H1 (cell line): ENCODE measurements around the gene SUSD1. TPM values are rescaled to one million over a fixed set of nuclear protein-coding genes. Genes with fewer than 3 reads are reported as not detected.

ENCODE experiments used
- CTCF ChIA-PET: fragments of 300-600 bp; sonication (Branson Sonifier 250); formaldehyde crosslinking; loops from one replicate; lab custom pipeline; 2021; ENCODE audit not compliant: partially characterized antibody; lab: Charles Lee
- POLR2A ChIA-PET: fragments of 300-600 bp; sonication (Branson Sonifier 250); formaldehyde crosslinking; loops from one replicate; lab custom pipeline; 2021; ENCODE audit warnings: inconsistent platforms; ENCODE audit not compliant: partially characterized antibody; lab: Charles Lee
- DNase-seq, 2 experiments: peaks; one replicate each; pipeline versions ENCODE4 v3.0.0 to v3.0.0-alpha.2; 2010 to 2022; ENCODE audit warnings: low spot score in 2 of 2, low read depth in 1 of 2, mixed read lengths in 1 of 2
- FAIRE-seq: peaks from 2 replicates; lab custom pipeline; 2011; peaks lifted over from hg19 to GRCh38; lab: Jason Lieb, UNC
- H2AFZ ChIP-seq: 2 replicates; pipeline ENCODE4 v1.8.1; 2012; ENCODE audit warnings: low read length, inconsistent platforms
- H2AK5ac ChIP-seq: 2 replicates; pipeline ENCODE4 v1.6.1; 2013; ENCODE audit warnings: low read depth, low read length
- H2BK120ac ChIP-seq: replicated peaks from 2 replicates; pipeline ENCODE3; 2013; ENCODE audit warnings: low read depth, low read length, inconsistent platforms
- H2BK12ac ChIP-seq: 2 replicates; pipeline ENCODE4 v1.6.1; 2013; ENCODE audit warnings: low read depth, low read length
- H2BK15ac ChIP-seq: 2 replicates; pipeline ENCODE4 v1.6.1; 2013; ENCODE audit warnings: low read length
- H2BK20ac ChIP-seq: 2 replicates; pipeline ENCODE4 v1.6.1; 2013; ENCODE audit warnings: low read length
- H2BK5ac ChIP-seq: 2 replicates; pipeline ENCODE4 v1.6.1; 2013; ENCODE audit warnings: low read depth, low read length
- H3K14ac ChIP-seq: 2 replicates; pipeline ENCODE4 v1.6.1; 2013; ENCODE audit warnings: inconsistent platforms; ENCODE audit not compliant: insufficient read length
- H3K18ac ChIP-seq: 2 replicates; pipeline ENCODE4 v1.6.1; 2013; ENCODE audit warnings: low read length; ENCODE audit errors: extremely low read depth
- H3K23ac ChIP-seq: 2 replicates; pipeline ENCODE4 v1.6.1; 2013; ENCODE audit warnings: inconsistent platforms; ENCODE audit not compliant: insufficient read length
- H3K23me2 ChIP-seq: 2 replicates; pipeline ENCODE4 v1.6.1; 2013; ENCODE audit warnings: low read depth, low read length
- H3K27ac ChIP-seq: 2 replicates; pipeline ENCODE4 v1.6.1; 2011; ENCODE audit warnings: low read depth, low read length, inconsistent platforms
- H3K27me3 ChIP-seq, 4 experiments: replicated peaks in 1 of 4; 1 replicate in 1 of 4; 2 replicates in 3 of 4; pipeline versions ENCODE4 v1.6.1 to v1.8.1; 2011 to 2013; ENCODE audit warnings: low read length in 3 of 4, mild to moderate bottlenecking in 3 of 4, inconsistent platforms in 2 of 4, mixed read lengths in 2 of 4, moderate library complexity in 1 of 4; ENCODE audit not compliant: control insufficient read depth in 3 of 4, insufficient read depth in 3 of 4; ENCODE audit errors: extremely low read depth in 1 of 4
- H3K36me3 ChIP-seq, 4 experiments: 2 replicates each; pipeline versions ENCODE4 v1.6.1 to v1.8.1; 2011 to 2013; ENCODE audit warnings: mild to moderate bottlenecking in 4 of 4, low read length in 3 of 4, moderate library complexity in 2 of 4, control low read depth in 1 of 4, inconsistent platforms in 1 of 4; ENCODE audit not compliant: insufficient read depth in 4 of 4, control insufficient read depth in 2 of 4
- H3K4ac ChIP-seq: replicated peaks from 2 replicates; pipeline ENCODE3; 2013; ENCODE audit warnings: low read length, low read depth, mixed read lengths, inconsistent platforms; ENCODE audit not compliant: insufficient read length
- H3K4me1 ChIP-seq, 4 experiments: replicated peaks in 1 of 4; 1 replicate in 1 of 4; 2 replicates in 3 of 4; pipeline versions ENCODE4 v1.6.1 to v1.8.1; 2011 to 2013; ENCODE audit warnings: low read length in 3 of 4, inconsistent platforms in 2 of 4, mixed read lengths in 1 of 4; ENCODE audit not compliant: insufficient read depth in 4 of 4, control insufficient read depth in 3 of 4
- H3K4me2 ChIP-seq, 2 experiments: 2 replicates each; pipeline versions ENCODE4 v1.6.1 to v1.8.1; 2011 to 2013; ENCODE audit warnings: low read depth in 2 of 2, low read length in 2 of 2, control low read depth in 1 of 2, inconsistent platforms in 1 of 2, mild to moderate bottlenecking in 1 of 2; ENCODE audit not compliant: insufficient read depth in 1 of 2
- H3K4me3 ChIP-seq, 4 experiments: fragments of 200-600, 300-600 bp in 1 of 4; sonication (generic), shearing (Covaris generic), sonication (Bioruptor Twin) in 1 of 4; 2 replicates each; pipeline versions ENCODE4 v1.5.1 to v1.8.1; 2011 to 2016; ENCODE audit warnings: low read length in 4 of 4, low read depth in 3 of 4, control low read depth in 2 of 4, inconsistent platforms in 2 of 4, mild to moderate bottlenecking in 2 of 4, mixed read lengths in 1 of 4, moderate library complexity in 1 of 4; ENCODE audit not compliant: insufficient read depth in 2 of 4; ENCODE audit errors: extremely low read depth in 1 of 4
- H3K56ac ChIP-seq: replicated peaks from 2 replicates; pipeline ENCODE3; 2013; ENCODE audit warnings: low read depth, mild to moderate bottlenecking, mixed read lengths, low read length, inconsistent platforms; ENCODE audit not compliant: insufficient read length
- H3K79me1 ChIP-seq: 2 replicates; pipeline ENCODE4 v1.6.1; 2013; ENCODE audit warnings: low read depth, low read length, control low read depth
- H3K79me2 ChIP-seq, 2 experiments: 2 replicates each; pipeline versions ENCODE4 v1.6.1 to v1.8.1; 2012 to 2013; ENCODE audit warnings: low read length in 2 of 2, mild to moderate bottlenecking in 2 of 2, inconsistent platforms in 1 of 2; ENCODE audit not compliant: insufficient read depth in 2 of 2, control insufficient read depth in 1 of 2
- H3K9ac ChIP-seq, 4 experiments: replicated peaks in 1 of 4; 1 replicate in 1 of 4; 2 replicates in 3 of 4; pipeline versions ENCODE4 v1.6.1 to v1.8.1; 2011 to 2013; ENCODE audit warnings: low read depth in 3 of 4, low read length in 3 of 4, control low read depth in 2 of 4, mild to moderate bottlenecking in 2 of 4, moderate library complexity in 2 of 4, inconsistent platforms in 1 of 4; ENCODE audit errors: extremely low read depth in 1 of 4
- H3K9me3 ChIP-seq, 2 experiments: 2 replicates each; pipeline versions ENCODE4 v1.6.1 to v1.8.1; 2012 to 2013; ENCODE audit warnings: mild to moderate bottlenecking in 2 of 2, moderate library complexity in 2 of 2, control low read depth in 1 of 2, inconsistent platforms in 1 of 2, low read depth in 1 of 2, low read length in 1 of 2, mixed read lengths in 1 of 2; ENCODE audit not compliant: insufficient read depth in 2 of 2
- H4K20me1 ChIP-seq, 2 experiments: replicated peaks in 1 of 2; 2 replicates each; pipeline versions ENCODE3 to v1.8.1; 2011 to 2013; ENCODE audit warnings: inconsistent platforms in 2 of 2, low read length in 2 of 2, mild to moderate bottlenecking in 1 of 2; ENCODE audit not compliant: insufficient read depth in 2 of 2, control insufficient read depth in 1 of 2
- H4K5ac ChIP-seq: 2 replicates; pipeline ENCODE4 v1.6.1; 2013; ENCODE audit warnings: low read length, low read depth, mixed read lengths, inconsistent platforms; ENCODE audit not compliant: insufficient read length
- H4K8ac ChIP-seq: 2 replicates; pipeline ENCODE4 v1.8.0; 2013; ENCODE audit warnings: mild to moderate bottlenecking, moderate library complexity, low read length, inconsistent platforms; ENCODE audit not compliant: insufficient read depth; ENCODE audit errors: extremely low read depth
- H4K91ac ChIP-seq: replicated peaks from 2 replicates; pipeline ENCODE3; 2013; ENCODE audit warnings: low read length, mixed read lengths, inconsistent platforms; ENCODE audit not compliant: insufficient read length
- EGR1 ChIP-seq: IDR thresholded peaks from 2 replicates; pipeline ENCODE4 v1.6.1; 2011; ENCODE audit warnings: low read depth, low read length, borderline replicate concordance
- HDAC2 ChIP-seq, 2 experiments: fragments of 300-600 bp in 1 of 2; sonication (generic) in 1 of 2; IDR thresholded peaks; 2 replicates each; pipeline ENCODE4 v1.6.1; 2011 to 2012; ENCODE audit warnings: low read depth in 2 of 2, low read length in 2 of 2, mild to moderate bottlenecking in 2 of 2, moderate library complexity in 2 of 2, borderline replicate concordance in 1 of 2, inconsistent platforms in 1 of 2
- KDM1A ChIP-seq: fragments of 200-600, 300-600 bp; sonication (generic); IDR thresholded peaks from 2 replicates; pipeline ENCODE4 v1.7.1; 2016; ENCODE audit warnings: mild to moderate bottlenecking, low read length, borderline replicate concordance
- NANOG ChIP-seq: IDR thresholded peaks from 2 replicates; pipeline ENCODE4 v1.6.1; 2011; ENCODE audit warnings: low read length, low read depth, mild to moderate bottlenecking, inconsistent platforms; ENCODE audit not compliant: insufficient read depth, poor library complexity, severe bottlenecking
- RAD21 ChIP-seq, 2 experiments: IDR thresholded peaks in 1 of 2; conservative IDR thresholded peaks in 1 of 2; 2 replicates each; pipeline ENCODE4 v1.6.1; 2011; ENCODE audit warnings: low read depth in 2 of 2, low read length in 2 of 2, improper control_type of control experiment in 1 of 2, inconsistent platforms in 1 of 2, mild to moderate bottlenecking in 1 of 2, moderate library complexity in 1 of 2
- RBBP5 ChIP-seq: IDR thresholded peaks from 2 replicates; pipeline ENCODE4 v1.7.1; 2012; ENCODE audit warnings: low read depth, mild to moderate bottlenecking, inconsistent platforms, low read length, moderate library complexity, borderline replicate concordance
- RFX5 ChIP-seq: IDR thresholded peaks from 2 replicates; pipeline ENCODE4 v1.6.1; 2011; ENCODE audit warnings: low read depth, low read length, improper control_type of control experiment, borderline replicate concordance
- SIN3A ChIP-seq, 2 experiments: IDR thresholded peaks in 1 of 2; conservative IDR thresholded peaks in 1 of 2; 2 replicates each; pipeline ENCODE4 v1.6.1; 2011 to 2012; ENCODE audit warnings: low read length in 2 of 2, improper control_type of control experiment in 1 of 2, low read depth in 1 of 2, mild to moderate bottlenecking in 1 of 2
- SP2 ChIP-seq: IDR thresholded peaks from 2 replicates; pipeline ENCODE4 v1.6.1; 2012; ENCODE audit warnings: mild to moderate bottlenecking, low read length, inconsistent platforms
- SP4 ChIP-seq: IDR thresholded peaks from 2 replicates; pipeline ENCODE4 v1.6.1; 2012; ENCODE audit warnings: low read length, inconsistent platforms
- SRF ChIP-seq: IDR thresholded peaks from 2 replicates; pipeline ENCODE4 v1.6.1; 2011; ENCODE audit warnings: mild to moderate bottlenecking, low read depth, low read length, moderate library complexity
- SUZ12 ChIP-seq: fragments of 200-600 bp; sonication (generic); IDR thresholded peaks from 2 replicates; pipeline ENCODE4 v1.6.1; 2012; ENCODE audit warnings: mild to moderate bottlenecking, inconsistent platforms, low read length, moderate library complexity, mixed read lengths
- whole genome bisulfite sequencing, 2 experiments: shearing (Covaris generic) in 1 of 2; methylation state at CpG; one replicate each; pipeline versions ENCODE4 v1.1.6 to v1.1.7; 2013 to 2015; ENCODE audit warnings: low lambda C conversion rate in 2 of 2, mixed read lengths in 2 of 2, inconsistent platforms in 1 of 2, low coverage in 1 of 2, missing lambda C conversion rate in 1 of 2; ENCODE audit not compliant: insufficient replicate concordance in 2 of 2, insufficient coverage in 1 of 2, insufficient read length in 1 of 2; ENCODE audit errors: extremely low coverage in 1 of 2, missing lambda C conversion rate in 1 of 2; 5-methylcytosine and 5-hydroxymethylcytosine counted together
- polyA plus RNA-seq, 7 experiments: library from polyadenylated mRNA; depleted of rRNA in 3 of 7; stranded (reverse) in 5 of 7; unstranded in 2 of 7; fragments of >200 nt in 5 of 7; fragments of 200-250 nt in 2 of 7; gene quantifications; 1 replicate in 5 of 7; 2 replicates in 1 of 7; 4 replicates in 1 of 7; pipeline versions ENCODE4 v1.2.1 to v1.2.3, GENCODE V29; 2011 to 2013; ENCODE audit warnings: missing spikeins in 2 of 7, mixed read lengths in 2 of 7
- total RNA-seq: library from RNA; stranded (reverse); fragmentation: NEBNext Ultra II Directional; extraction: Animal tissue kit (Norgen Biotek cat#: 25700); gene quantifications from 2 replicates; pipeline ENCODE4 v1.2.1, GENCODE V29; 2021

Gene SUSD1
- total and polyA plus RNA-seq, 2 of the 8 experiments (the other 6 are each of a cell fraction or from before 2014, with no cell fraction given) = 2.8 to 7.2 TPM

GRCh38 chr9:112184221-112184620, 9.1 kb upstream of the SUSD1 start:
- no peak overlapping the region for H2BK5ac ChIP-seq
- no peaks in the 10 kb centered on the region for H3K79me2 ChIP-seq
- H2BK120ac ChIP-seq = no peak overlapping the region
- H3K4me3 ChIP-seq = no peak overlapping the region
- H4K91ac ChIP-seq = no peak overlapping the region
- H3K18ac ChIP-seq = no peak overlapping the region
- H2BK12ac ChIP-seq = no peak overlapping the region
- H3K4me1 ChIP-seq = peaks cover 0 to 10% (median 0%) of the 10 kb centered on the region in 4 experiments; a peak in 3 of 7 replicates
- no peak overlapping the region for H3K4ac ChIP-seq
- no peaks in the 10 kb centered on the region for H3K36me3 ChIP-seq
- H4K20me1 ChIP-seq = no peaks in the 10 kb centered on the region
- no peak overlapping the region for H4K8ac ChIP-seq
- FAIRE-seq = no peak
- H2BK20ac ChIP-seq = no peak overlapping the region
- H3K79me1 ChIP-seq = no peaks in the 10 kb centered on the region
- no peak overlapping the region for H3K56ac ChIP-seq
- H3K27ac ChIP-seq = no peak overlapping the region
- WGBS, 2 experiments = 76% methylated on average over 3 of the region's 3 CpGs; no CpG with 5 or more reads in 1 of the 2 experiments
- POLR2A ChIA-PET = no interaction called here
- no peaks in the 10 kb centered on the region for H3K23me2 ChIP-seq
- H2AK5ac ChIP-seq = no peak overlapping the region
- DNase-seq = no peak
- CTCF ChIA-PET = interaction anchor here (1.2 to 1.8 kb wide), 2 partner anchors 10 to 11 kb away, joined by 3 to 7 read pairs; no protein-coding TSS in a partner anchor
- no peak overlapping the region for H3K4me2 ChIP-seq
- H3K23ac ChIP-seq = no peak overlapping the region
- H2AFZ ChIP-seq = no peak overlapping the region
- 0 out of 4 replicates have a peak, but pooled peaks cover 0 to 4% of the 10 kb centered on the region in 2 experiments for H3K9me3 ChIP-seq
- H3K14ac ChIP-seq = no peak overlapping the region
- no peak overlapping the region for H2BK15ac ChIP-seq
- no peak overlapping the region for H4K5ac ChIP-seq
- peaks cover 0 to 2% (median 0%) of the 10 kb centered on the region in 4 experiments; a peak in 1 of 7 replicates for H3K27me3 ChIP-seq
- no peak overlapping the region for H3K9ac ChIP-seq
- TF ChIP-seq RAD21 (IDR thresholded peaks at IDR 0.05 in 1 of 2, conservative IDR thresholded peaks at IDR 0.05 in 1 of 2; ENCODE audit: low read depth in 2 of 2, low read length in 2 of 2) (no peak), SRF (no peak), KDM1A (no peak), RBBP5 (no peak), NANOG (no peak), EGR1 (no peak), RFX5 (no peak), HDAC2 (IDR thresholded peaks at IDR 0.05; ENCODE audit: borderline replicate concordance in 1 of 2, low read depth in 2 of 2, low read length in 2 of 2) (no peak), SUZ12 (no peak), SIN3A (conservative IDR thresholded peaks at IDR 0.05 in 1 of 2, IDR thresholded peaks at IDR 0.05 in 1 of 2; ENCODE audit: low read depth in 1 of 2, low read length in 2 of 2) (no peak), SP2 (no peak), SP4 (no peak)
